MCF 10A (cell line): Measurements from ENCODE around the gene LPCAT3. TPM values are rescaled to one million over a fixed set of nuclear protein-coding genes. Genes with fewer than 3 reads are reported as not detected.

ENCODE experiments used
- BruUV-seq: library from RNA; stranded (reverse); fragments of 400-500 nt; replicated peaks from 2 replicates; lab custom pipeline; 2021; lab: Mats Ljungman, UMichigan
- CTCF ChIA-PET: fragments of 300-600 bp; sonication (Branson Sonifier 250); formaldehyde crosslinking; extraction: SDS; loops from one replicate; lab custom pipeline; 2021; ENCODE audit warnings: antibody characterized with exemption, inconsistent platforms; lab: Yijun Ruan, JAX
- POLR2A ChIA-PET: fragments of 300-600, 350-650 bp; sonication (Branson Sonifier 250); formaldehyde crosslinking; extraction: SDS; loops from one replicate; lab custom pipeline; 2020; ENCODE audit warnings: antibody characterized with exemption, inconsistent platforms; lab: Yijun Ruan, JAX
- DNase-seq: peaks from one replicate; pipeline ENCODE4 v3.0.0-alpha.2; 2018; ENCODE audit not compliant: unreplicated experiment
- H3K27ac Mint-ChIP-seq: one replicate; pipeline ENCODE4 v1.8.0; 2022; ENCODE audit warnings: mild to moderate bottlenecking, low read depth, mixed read lengths; ENCODE audit not compliant: unreplicated experiment
- H3K27me3 Mint-ChIP-seq: one replicate; pipeline ENCODE4 v1.8.0; 2022; ENCODE audit warnings: mixed read lengths; ENCODE audit not compliant: insufficient read depth, unreplicated experiment
- H3K36me3 Mint-ChIP-seq: one replicate; pipeline ENCODE4 v1.8.0; 2022; ENCODE audit warnings: mild to moderate bottlenecking, moderate library complexity, mixed read lengths; ENCODE audit not compliant: insufficient read depth, unreplicated experiment
- H3K4me1 Mint-ChIP-seq: one replicate; pipeline ENCODE4 v1.8.0; 2022; ENCODE audit warnings: mixed read lengths; ENCODE audit not compliant: insufficient read depth, unreplicated experiment
- H3K4me3 Mint-ChIP-seq: one replicate; pipeline ENCODE4 v1.8.0; 2022; ENCODE audit warnings: mild to moderate bottlenecking, moderate library complexity, mixed read lengths; ENCODE audit not compliant: unreplicated experiment
- H3K9me3 Mint-ChIP-seq: one replicate; pipeline ENCODE4 v1.8.0; 2022; ENCODE audit warnings: mixed read lengths; ENCODE audit not compliant: unreplicated experiment
- CTCF ChIP-seq: fragments of 200-600 bp; IDR thresholded peaks from one replicate; pipeline ENCODE4 v1.8.0; 2022; ENCODE audit warnings: antibody characterized with exemption, mild to moderate bottlenecking; ENCODE audit not compliant: unreplicated experiment
- intact Hi-C: fragments of 100-400 bp; cut with micrococcal nuclease; formaldehyde crosslinking; loops from 2 replicates; pipeline ENCODE4 v1.14.1; 2022
- total RNA-seq: library from RNA; stranded (reverse); gene quantifications from 2 replicates; pipeline ENCODE4 v1.2.3, GENCODE V29; 2022

The LPCAT3 gene
- total RNA-seq, 1 experiment from 2014 or later = 14.4 TPM

- ChIA-PET POLR2A (interaction anchor here (0.6 to 5.1 kb wide), 12 partner anchors 9 to 93 kb away, joined by 3 to 52 read pairs (median 16); partner anchors contain the start of genes C12orf57, EMG1, PHB2 and RNU7-1), CTCF (interaction anchor here (0.7 to 1.7 kb wide), 7 partner anchors 18 to 404 kb away, joined by 3 to 13 read pairs (median 4); no protein-coding TSS in a partner anchor)
Measured at GRCh38 chr12:7016958-7017571, 1.2 kb downstream of the LPCAT3 start.

DNA sequence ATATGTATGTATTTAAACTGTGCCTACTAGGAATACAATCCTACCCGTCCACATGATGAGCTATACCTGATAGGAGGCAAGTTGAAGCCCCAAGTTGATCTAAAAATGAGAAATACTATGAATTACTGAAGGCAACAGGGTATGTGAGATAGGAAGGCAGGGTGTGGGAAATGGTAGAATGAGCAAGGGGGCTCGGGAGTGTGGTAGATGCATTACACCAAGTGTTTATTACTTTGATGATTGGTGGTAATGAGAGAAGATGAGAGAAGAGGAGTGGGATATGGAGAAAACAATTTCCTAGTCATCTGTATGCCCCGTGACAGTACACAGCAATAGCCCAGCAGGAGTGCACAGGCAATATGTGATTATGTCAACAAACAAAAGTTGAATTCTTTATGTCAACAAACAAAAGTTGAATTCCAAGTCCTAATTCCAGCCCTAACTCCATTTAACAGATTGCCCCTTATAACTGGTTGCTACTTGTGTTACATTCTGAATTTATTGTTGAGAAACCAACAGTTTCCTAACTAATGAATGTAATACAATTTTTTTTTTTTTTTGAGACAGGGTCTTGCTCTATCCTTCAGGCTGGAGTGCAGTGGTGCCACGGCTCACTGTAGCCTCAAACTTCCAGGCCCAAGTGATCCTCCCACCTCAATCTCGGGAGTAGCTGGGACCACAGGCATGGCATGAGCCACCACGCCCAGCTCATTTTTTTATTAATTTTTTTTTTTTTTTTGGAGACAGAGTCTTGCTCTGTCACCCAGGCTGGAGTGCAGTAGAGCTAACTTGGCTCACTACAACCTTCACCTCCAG lies 2.5 kb downstream of the LPCAT3 start:
- H3K27ac Mint-ChIP-seq = no peak overlapping the region
- CTCF ChIA-PET = interaction anchor here (1.1 to 1.6 kb wide), 3 partner anchors 16 to 93 kb away, joined by 3 to 6 read pairs (median 4); partner anchors contain the start of gene C1RL

More at GRCh38 chr12:7016958-7017571, 1.2 kb downstream of the LPCAT3 start:
- TSS peak; percentile 51 for BruUV-seq
- Mint-ChIP-seq H3K4me3 (peak overlapping the region; percentile 80), H3K4me1 (peaks cover 27% of the 10 kb centered on the region), H3K36me3 (peaks cover 9% of the 10 kb centered on the region), H3K27ac (peak overlapping the region; percentile 29), H3K9me3 (no peaks in the 10 kb centered on the region), H3K27me3 (no peaks in the 10 kb centered on the region)
- TF ChIP-seq CTCF = no peak
- intact Hi-C loops = no loop called here
- DNase-seq = peak; percentile 1

GRCh38 chr12:7013101-7013500 lies 5.2 kb downstream of the LPCAT3 start:
- Mint-ChIP-seq H3K36me3 (peaks cover 17% of the 10 kb centered on the region), H3K4me1 (peaks cover 24% of the 10 kb centered on the region), H3K27me3 (no peaks in the 10 kb centered on the region), H3K4me3 (no peak overlapping the region), H3K27ac (no peak overlapping the region), H3K9me3 (no peaks in the 10 kb centered on the region)
- intact Hi-C loops = no loop called here
- POLR2A ChIA-PET = interaction anchor here (0.9 to 1.4 kb wide), 2 partner anchors 67 to 70 kb away, joined by 3 read pairs; partner anchors contain the start of genes C12orf57 and RNU7-1
- DNase-seq = no peak
- BruUV-seq = no TSS peak
- CTCF ChIA-PET = interaction anchor here (1.2 kb wide), 1 partner anchor 38 kb away, joined by 3 read pairs; no protein-coding TSS in a partner anchor
- no peak for TF ChIP-seq CTCF

More for the DNA sequence above, 2.5 kb downstream of the LPCAT3 start:
- DNase-seq = no peak
- Mint-ChIP-seq H3K36me3 (peaks cover 13% of the 10 kb centered on the region), H3K4me1 (peaks cover 24% of the 10 kb centered on the region), H3K9me3 (no peaks in the 10 kb centered on the region), H3K4me3 (peak overlapping the region; percentile 80), H3K27me3 (no peaks in the 10 kb centered on the region)
- BruUV-seq = no TSS peak
- POLR2A ChIA-PET = interaction anchor here (1.4 to 5.1 kb wide), 4 partner anchors 11 to 71 kb away, joined by 6 to 52 read pairs (median 31); partner anchors contain the start of genes C12orf57 and RNU7-1
- no peak for TF ChIP-seq CTCF
- intact Hi-C loops = no loop called here
